Left lung (tissue), 10 donors: ENCODE data around the gene COQ8B. TPM values are rescaled to one million over a fixed set of nuclear protein-coding genes. Genes with fewer than 3 reads are reported as not detected.

ENCODE experiments used
- ATAC-seq: fragments of 200-7000 bp; cut with Tn5 transposase; one replicate; pipeline ENCODE4 v1.9.1; 2020; ENCODE audit warnings: moderate library complexity
- DNase-seq, 4 donors: peaks; one replicate each; pipeline ENCODE4 v3.0.0-alpha.2; 2013 to 2020
- H3K27ac ChIP-seq, 2 donors: fragments of 200-600 bp; sonication (generic) in 1 of 2; one replicate each; pipeline versions ENCODE4 v1.5.0 to v1.8.0; 2020 to 2021
- H3K27me3 ChIP-seq, 2 donors: fragments of 200-600 bp; sonication (generic) in 1 of 2; one replicate each; pipeline versions ENCODE4 v1.5.0 to v1.8.0; 2020 to 2021
- H3K36me3 ChIP-seq, 2 donors: fragments of 200-600 bp; sonication (generic) in 1 of 2; one replicate each; pipeline versions ENCODE4 v1.5.0 to v1.8.0; 2020 to 2021
- H3K4me1 ChIP-seq, 2 donors: fragments of 200-600 bp; one replicate each; pipeline ENCODE4 v1.8.0; 2021
- H3K4me3 ChIP-seq, 2 donors: fragments of 200-600 bp; sonication (generic) in 1 of 2; one replicate each; pipeline versions ENCODE4 v1.5.0 to v1.8.0; 2020 to 2021; ENCODE audit warnings: mild to moderate bottlenecking in 1 of 2
- H3K9me3 ChIP-seq, 2 donors: fragments of 200-600 bp; sonication (generic) in 1 of 2; one replicate each; pipeline versions ENCODE4 v1.5.0 to v1.8.0; 2020 to 2021
- CTCF ChIP-seq, 2 donors: fragments of 200-600 bp; sonication (generic) in 1 of 2; IDR thresholded peaks; one replicate each; pipeline versions ENCODE4 v1.5.0 to v1.8.0; 2021; ENCODE audit warnings: antibody characterized with exemption in 2 of 2
- intact Hi-C, 2 donors: fragments of 100-400 bp; cut with DNase I; formaldehyde crosslinking; loops; one replicate each; pipeline versions ENCODE4 v1.11.2 to v1.14.2; 2022
- polyA plus RNA-seq, 6 donors: library from polyadenylated mRNA; unstranded; fragments of 120-200 nt; gene quantifications; one replicate each; pipeline ENCODE4 v1.2.1, GENCODE V29; 2013; ENCODE audit not compliant: insufficient read length in 6 of 6
- total RNA-seq, 2 donors: library from RNA; stranded (reverse); fragmentation: NEBNext Ultra II Directional; extraction: Animal tissue kit (Norgen Biotek cat#: 25700); gene quantifications; one replicate each; pipeline ENCODE4 v1.2.1, GENCODE V29; 2021
- donor health status: DM: no; HTN: yes; CAD: no.
- donor health status: DM: no; HTN: no; CAD: no.

The COQ8B gene
- total and polyA plus RNA-seq, 8 donors, result 29.8 to 48.1 (median 34.1) TPM

- Histone ChIP-seq H3K9me3 (no peaks in the 10 kb centered on the region), H3K4me1 (no peaks in the 10 kb centered on the region), H3K4me3 (no peak overlapping the region), H3K36me3 (peaks cover 4 to 73% of the 10 kb centered on the region in 2 donors), H3K27ac (no peak overlapping the region), H3K27me3 (no peaks in the 10 kb centered on the region)
- TF ChIP-seq CTCF (IDR thresholded peaks at IDR 0.05), result no peak
- DNase-seq (peak in 1 of 4 donors; percentile 38), ATAC-seq (no peak)
- intact Hi-C loops, result no loop called here
Measured at GRCh38 chr19:40681039-40681438, 35.6 kb downstream of the COQ8B start.

GRCh38 chr19:40677156-40677555 is 39.5 kb downstream of the COQ8B start:
- no peak overlapping the region for H3K4me3 ChIP-seq
- no peak for TF ChIP-seq CTCF (IDR thresholded peaks at IDR 0.05)
- H3K36me3 ChIP-seq, result peaks cover 4 to 83% of the 10 kb centered on the region in 2 donors
- ATAC-seq (no peak), DNase-seq (peak in 1 of 4 donors; percentile 71)
- no peaks in the 10 kb centered on the region for H3K9me3 ChIP-seq
- intact Hi-C loops, result no loop called here
- H3K4me1 ChIP-seq, result no peaks in the 10 kb centered on the region
- H3K27ac ChIP-seq, result no peak overlapping the region
- H3K27me3 ChIP-seq, result no peaks in the 10 kb centered on the region

GRCh38 chr19:40674291-40674690 is 42.4 kb downstream of the COQ8B start:
- Histone ChIP-seq H3K27me3 (no peaks in the 10 kb centered on the region), H3K9me3 (peaks cover 0 to 5% of the 10 kb centered on the region in 2 donors), H3K4me3 (no peak overlapping the region), H3K27ac (no peak overlapping the region), H3K4me1 (no peaks in the 10 kb centered on the region), H3K36me3 (peaks cover 0 to 84% of the 10 kb centered on the region in 2 donors)
- DNase-seq (peak in 1 of 4 donors; percentile 58), ATAC-seq (peak; percentile 90)
- no peak for TF ChIP-seq CTCF (IDR thresholded peaks at IDR 0.05)
- intact Hi-C loops, result no loop called here

- ATAC-seq (no peak), DNase-seq (no peak)
- intact Hi-C loops, result no loop called here
- H3K27ac ChIP-seq, result no peak overlapping the region
- H3K27me3 ChIP-seq, result no peaks in the 10 kb centered on the region
- no peaks in the 10 kb centered on the region for H3K4me1 ChIP-seq
- no peak for TF ChIP-seq CTCF (IDR thresholded peaks at IDR 0.05)
- H3K4me3 ChIP-seq, result no peak overlapping the region
- peaks cover 0 to 85% of the 10 kb centered on the region in 2 donors for H3K36me3 ChIP-seq
- peaks cover 0 to 5% of the 10 kb centered on the region in 2 donors for H3K9me3 ChIP-seq
Measured at GRCh38 chr19:40673397-40673796, 43.3 kb downstream of the COQ8B start.

GRCh38 chr19:40672573-40673299 is 44.0 kb downstream of the COQ8B start:
- intact Hi-C loops, result no loop called here

More at GRCh38 chr19:40672573-40673299, 44.0 kb downstream of the COQ8B start:
- Histone ChIP-seq H3K36me3 (peaks cover 0 to 85% of the 10 kb centered on the region in 2 donors), H3K4me1 (no peaks in the 10 kb centered on the region), H3K27me3 (no peaks in the 10 kb centered on the region), H3K27ac (no peak overlapping the region), H3K9me3 (peaks cover 0 to 5% of the 10 kb centered on the region in 2 donors), H3K4me3 (no peak overlapping the region)
- TF ChIP-seq CTCF (IDR thresholded peaks at IDR 0.05), result no peak
- ATAC-seq, result no peak
- DNase-seq, result no peak
